Muscle layer of colon (tissue), 2 donors: Measurements from ENCODE around the gene HSPA4.

Source experiments
- H3K27ac ChIP-seq: one replicate; pipeline ENCODE4 v1.7.0; 2013; ENCODE audit warnings: low read depth, mild to moderate bottlenecking, low read length, moderate library complexity
- H3K27me3 ChIP-seq, 2 donors: one replicate each; pipeline ENCODE4 v1.7.0; 2013; ENCODE audit warnings: low read length in 2 of 2, mild to moderate bottlenecking in 2 of 2; ENCODE audit not compliant: insufficient read depth in 2 of 2, control insufficient read depth in 1 of 2
- H3K36me3 ChIP-seq: one replicate; pipeline ENCODE4 v1.7.0; 2013; ENCODE audit warnings: mild to moderate bottlenecking, low read length; ENCODE audit not compliant: insufficient read depth
- H3K4me1 ChIP-seq: one replicate; pipeline ENCODE4 v1.7.0; 2013; ENCODE audit warnings: mild to moderate bottlenecking, low read length; ENCODE audit not compliant: insufficient read depth
- H3K4me3 ChIP-seq, 2 donors: one replicate each; pipeline ENCODE4 v1.7.0; 2013; ENCODE audit warnings: low read length in 2 of 2, low read depth in 1 of 2, mild to moderate bottlenecking in 1 of 2, moderate library complexity in 1 of 2
- H3K9ac ChIP-seq: one replicate; pipeline ENCODE4 v1.7.0; 2013; ENCODE audit warnings: low read length
- H3K9me3 ChIP-seq: one replicate; pipeline ENCODE4 v1.7.0; 2013; ENCODE audit warnings: mild to moderate bottlenecking, low read length
- donor health status: abdominal sarcoma.
- donor health status: Adenocarcinoma of cecum.

The HSPA4 gene

GRCh38 chr5:133051061-133051541, 712 bp upstream of the HSPA4 start:
- no peaks in the 10 kb centered on the region for H3K36me3 ChIP-seq
- H3K27ac ChIP-seq: peak overlapping the region; percentile 87
- peak overlapping the region; percentile 94 for H3K9ac ChIP-seq
- H3K4me1 ChIP-seq: peaks cover 29% of the 10 kb centered on the region
- H3K9me3 ChIP-seq: no peaks in the 10 kb centered on the region
- no peaks in the 10 kb centered on the region for H3K27me3 ChIP-seq
- H3K4me3 ChIP-seq: peak overlapping the region; percentile 82 to 99

DNA sequence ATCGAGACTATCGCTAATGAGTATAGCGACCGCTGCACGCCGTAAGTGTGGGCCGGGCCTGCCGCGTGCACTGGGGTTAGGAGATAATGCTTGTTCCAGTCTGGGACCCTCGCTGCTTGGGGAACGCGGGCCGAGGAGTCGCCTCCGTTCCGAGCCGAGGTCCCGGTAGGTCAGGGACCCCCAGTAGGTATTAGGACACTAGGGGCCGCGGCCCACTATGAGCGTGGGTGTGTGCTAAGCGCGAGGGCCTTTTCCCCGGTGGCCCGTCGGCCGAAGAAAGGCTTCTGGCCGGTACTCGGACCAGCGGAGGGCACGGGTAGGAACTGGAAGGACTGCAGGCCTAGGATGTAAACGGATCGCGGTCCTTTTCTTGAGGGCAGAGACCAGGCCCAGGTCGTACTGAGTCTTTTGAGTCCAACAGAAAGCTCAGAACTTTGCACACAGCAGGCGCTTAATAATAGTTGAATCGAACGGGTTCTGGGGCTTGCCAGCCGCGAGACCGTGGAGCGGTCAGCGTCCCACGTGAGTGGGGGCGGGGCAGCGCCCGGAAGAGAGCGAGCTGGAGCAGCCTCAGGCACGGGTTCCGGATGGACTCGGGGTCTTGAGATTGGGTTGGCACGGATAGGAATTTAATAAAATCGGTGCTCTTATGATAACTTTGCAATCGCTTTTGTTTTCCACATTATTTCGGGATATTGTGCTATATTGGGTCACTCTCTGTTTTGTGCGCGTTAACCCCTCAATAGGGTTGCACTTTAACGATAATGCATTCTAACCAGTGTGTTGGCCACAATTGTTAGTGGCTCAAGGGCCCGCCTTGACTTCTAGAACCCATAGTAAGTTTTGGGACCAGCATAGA, 733 bp downstream of the HSPA4 start:
- Histone ChIP-seq H3K27ac (peak overlapping the region; percentile 87), H3K4me1 (peaks cover 33% of the 10 kb centered on the region), H3K4me3 (peak overlapping the region; percentile 82 to 99), H3K36me3 (no peaks in the 10 kb centered on the region), H3K27me3 (no peaks in the 10 kb centered on the region), H3K9me3 (no peaks in the 10 kb centered on the region), H3K9ac (peak overlapping the region; percentile 92)

GRCh38 chr5:133053448-133053847, 1.6 kb downstream of the HSPA4 start:
- H3K9ac ChIP-seq: no peak overlapping the region
- no peaks in the 10 kb centered on the region for H3K9me3 ChIP-seq
- H3K4me3 ChIP-seq: peak overlapping the region in 1 of 2 donors; percentile 82
- H3K4me1 ChIP-seq: peaks cover 33% of the 10 kb centered on the region
- no peak overlapping the region for H3K27ac ChIP-seq
- H3K27me3 ChIP-seq: no peaks in the 10 kb centered on the region
- no peaks in the 10 kb centered on the region for H3K36me3 ChIP-seq

DNA sequence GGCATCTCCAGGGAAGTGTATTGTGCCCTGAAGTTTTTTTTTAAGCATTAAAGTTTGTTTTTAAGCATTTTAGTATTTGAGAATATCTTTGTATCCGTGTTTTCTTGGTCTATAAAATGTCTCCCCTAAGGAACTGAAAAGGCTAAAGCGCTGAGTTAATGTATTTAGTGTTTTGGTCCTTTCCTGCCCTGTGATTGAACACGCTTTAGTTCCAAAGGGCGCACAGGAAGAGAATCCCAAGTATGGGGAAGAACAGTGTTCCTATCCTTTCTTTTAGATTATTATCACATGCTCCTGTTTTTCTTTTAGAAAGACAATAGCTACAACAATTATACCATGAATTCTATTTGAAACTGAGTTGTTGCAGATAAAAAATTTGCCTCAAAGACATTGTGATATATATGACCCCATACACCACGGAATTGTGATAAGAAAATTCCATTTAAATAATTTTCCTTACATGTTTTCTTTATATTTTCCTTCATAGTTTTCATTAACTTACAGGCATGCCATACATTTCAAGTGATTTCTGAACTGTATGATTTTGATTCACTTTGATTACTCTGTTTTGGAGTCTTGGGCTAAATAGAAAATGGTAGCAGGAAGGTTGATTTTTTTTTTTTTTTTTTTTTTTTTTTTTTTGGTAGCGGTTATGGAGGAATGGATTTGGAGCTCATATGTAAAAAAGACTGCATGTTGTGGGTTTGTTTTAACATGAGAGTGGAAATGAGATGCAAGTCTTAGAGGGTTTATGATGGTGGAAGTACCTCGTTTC, 3.1 kb downstream of the HSPA4 start:
- Histone ChIP-seq H3K36me3 (no peaks in the 10 kb centered on the region), H3K9me3 (no peaks in the 10 kb centered on the region), H3K27me3 (no peaks in the 10 kb centered on the region), H3K4me1 (peaks cover 33% of the 10 kb centered on the region), H3K4me3 (no peak overlapping the region), H3K9ac (no peak overlapping the region), H3K27ac (no peak overlapping the region)

DNA sequence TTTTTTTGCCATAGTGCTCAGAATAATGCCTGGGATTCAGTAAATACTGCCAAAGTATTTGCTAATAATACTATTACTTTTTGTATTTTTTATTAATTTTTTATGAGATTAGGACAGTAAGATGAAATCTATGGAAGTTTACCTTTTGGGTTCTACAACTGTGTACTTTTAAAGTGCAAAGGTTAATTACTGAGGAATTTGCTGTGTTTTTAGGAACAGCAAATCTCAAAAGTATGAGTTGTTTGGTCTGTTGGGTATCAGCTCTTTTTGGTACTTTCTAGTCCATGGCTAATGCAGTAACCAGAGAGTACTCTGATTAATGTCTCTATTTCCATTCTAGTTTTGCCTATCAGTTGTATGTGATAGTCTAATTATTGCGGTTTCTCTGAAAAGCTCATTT, 5.1 kb downstream of the HSPA4 start:
- H3K27ac ChIP-seq: no peak overlapping the region
- H3K27me3 ChIP-seq: no peaks in the 10 kb centered on the region
- peaks cover 22% of the 10 kb centered on the region for H3K4me1 ChIP-seq
- no peaks in the 10 kb centered on the region for H3K9me3 ChIP-seq
- no peak overlapping the region for H3K9ac ChIP-seq
- no peaks in the 10 kb centered on the region for H3K36me3 ChIP-seq
- no peak overlapping the region for H3K4me3 ChIP-seq

GRCh38 chr5:133059621-133060020, 7.8 kb downstream of the HSPA4 start:
- Histone ChIP-seq H3K36me3 (no peaks in the 10 kb centered on the region), H3K4me3 (no peak overlapping the region), H3K9me3 (no peaks in the 10 kb centered on the region), H3K9ac (no peak overlapping the region), H3K4me1 (peaks cover 13% of the 10 kb centered on the region), H3K27me3 (no peaks in the 10 kb centered on the region), H3K27ac (no peak overlapping the region)

DNA sequence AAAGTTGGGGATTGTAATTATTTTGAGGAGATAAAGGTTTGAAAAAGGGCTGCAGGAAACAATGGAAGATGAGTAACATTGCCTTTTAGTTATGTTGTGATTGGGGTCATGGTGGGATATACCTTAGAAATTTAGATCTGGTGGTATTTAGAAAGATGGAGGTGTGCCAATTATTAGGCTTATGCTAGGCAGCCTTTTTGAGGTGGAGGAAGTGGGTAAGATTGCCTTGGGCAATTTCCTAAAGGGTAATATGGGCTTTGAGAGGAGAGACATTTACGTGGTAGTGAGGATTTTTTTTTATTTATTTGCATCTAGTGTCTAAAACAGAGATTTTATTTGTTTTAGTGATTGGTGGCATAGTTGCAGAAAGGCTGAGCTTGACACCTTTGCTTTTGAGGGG, 10.5 kb downstream of the HSPA4 start:
- Histone ChIP-seq H3K9ac (no peak overlapping the region), H3K27me3 (no peaks in the 10 kb centered on the region), H3K27ac (no peak overlapping the region), H3K4me3 (no peak overlapping the region), H3K4me1 (peaks cover 12% of the 10 kb centered on the region), H3K9me3 (no peaks in the 10 kb centered on the region), H3K36me3 (no peaks in the 10 kb centered on the region)

- no peak overlapping the region for H3K27ac ChIP-seq
- H3K4me1 ChIP-seq: peaks cover 12% of the 10 kb centered on the region
- peaks cover 6% of the 10 kb centered on the region for H3K36me3 ChIP-seq
- no peaks in the 10 kb centered on the region for H3K27me3 ChIP-seq
- H3K4me3 ChIP-seq: no peak overlapping the region
- H3K9me3 ChIP-seq: no peaks in the 10 kb centered on the region
- no peak overlapping the region for H3K9ac ChIP-seq
Measured at GRCh38 chr5:133063965-133064364, 12.2 kb downstream of the HSPA4 start.

DNA sequence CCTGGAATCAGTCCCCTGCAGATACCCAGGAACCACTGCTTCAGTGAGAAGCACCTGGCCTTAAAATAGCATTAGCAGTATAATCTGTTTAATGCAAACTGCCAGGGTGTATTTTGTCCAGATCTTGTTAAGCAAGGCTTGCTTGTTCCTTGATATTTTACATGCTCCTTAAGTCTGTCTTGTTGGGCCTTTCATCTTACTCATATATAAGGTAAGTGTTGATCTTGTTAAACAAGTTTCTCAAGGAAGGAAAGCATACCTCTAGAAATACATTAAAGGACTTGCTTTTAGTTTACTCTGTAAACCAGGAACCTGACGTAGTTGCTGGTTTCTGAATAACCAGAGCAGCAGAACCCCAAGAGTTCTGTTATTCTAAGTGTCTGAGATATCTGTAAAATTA, 13.7 kb downstream of the HSPA4 start:
- Histone ChIP-seq H3K27me3 (no peaks in the 10 kb centered on the region), H3K4me3 (no peak overlapping the region), H3K4me1 (peaks cover 12% of the 10 kb centered on the region), H3K9me3 (no peaks in the 10 kb centered on the region), H3K27ac (no peak overlapping the region), H3K36me3 (peaks cover 10% of the 10 kb centered on the region), H3K9ac (no peak overlapping the region)

GRCh38 chr5:133066045-133066444, 14.2 kb downstream of the HSPA4 start:
- Histone ChIP-seq H3K27me3 (no peaks in the 10 kb centered on the region), H3K36me3 (peaks cover 15% of the 10 kb centered on the region), H3K4me3 (no peak overlapping the region), H3K4me1 (peaks cover 12% of the 10 kb centered on the region), H3K9me3 (no peaks in the 10 kb centered on the region), H3K9ac (no peak overlapping the region), H3K27ac (no peak overlapping the region)

- Histone ChIP-seq H3K36me3 (peaks cover 47% of the 10 kb centered on the region), H3K4me1 (no peaks in the 10 kb centered on the region), H3K27ac (no peak overlapping the region), H3K9ac (no peak overlapping the region), H3K27me3 (no peaks in the 10 kb centered on the region), H3K4me3 (no peak overlapping the region), H3K9me3 (no peaks in the 10 kb centered on the region)
Measured at GRCh38 chr5:133072021-133072420, 20.2 kb downstream of the HSPA4 start.
